PC-9 (cell line): Measurements from ENCODE around the gene ARHGAP32. TPM values are rescaled to one million over a fixed set of nuclear protein-coding genes. Genes with fewer than 3 reads are reported as not detected.
"Not testable (repeated sequence)": the region's sequence is repeated elsewhere in the genome, so short reads cannot be mapped to it uniquely, and the experiment has no call there.

Experiments
- BruUV-seq: library from RNA; stranded (reverse); fragments of 400-500 nt; replicated peaks from 2 replicates; lab custom pipeline; 2021; lab: Mats Ljungman, UMichigan
- CTCF ChIA-PET: fragments of 300-600 bp; sonication (Branson Sonifier 250); formaldehyde crosslinking; loops from one replicate; lab custom pipeline; 2022; ENCODE audit warnings: antibody characterized with exemption; lab: Charles Lee
- POLR2A ChIA-PET: fragments of 300-600 bp; sonication (Branson Sonifier 250); formaldehyde crosslinking; loops from one replicate; lab custom pipeline; 2022; ENCODE audit warnings: antibody characterized with exemption; ENCODE audit not compliant: unreplicated experiment; lab: Charles Lee
- DNase-seq, 2 experiments: peaks; one replicate each; pipeline versions ENCODE4 v3.0.0 to v3.0.0-alpha.2; 2015 to 2022; ENCODE audit warnings: mixed read lengths in 1 of 2
- H2AFZ ChIP-seq: fragments of 200-600 bp; sonication (generic); 2 replicates; pipeline ENCODE4 v1.8.1; 2017; ENCODE audit warnings: antibody characterized with exemption
- H3F3A ChIP-seq: fragments of 200-600 bp; sonication (generic); 2 replicates; pipeline ENCODE4 v1.8.1; 2017; ENCODE audit warnings: antibody characterized with exemption, mild to moderate bottlenecking, low read depth; ENCODE audit not compliant: insufficient read depth
- H3K27ac ChIP-seq: fragments of 200-600 bp; sonication (generic); 2 replicates; pipeline ENCODE4 v1.6.1; 2016; ENCODE audit warnings: mixed run types
- H3K27me3 ChIP-seq: fragments of 200-600 bp; sonication (generic); 2 replicates; pipeline ENCODE4 v1.6.1; 2016; ENCODE audit warnings: low read depth, mixed run types; ENCODE audit not compliant: insufficient read depth
- H3K36me3 ChIP-seq: fragments of 200-600 bp; sonication (generic); 2 replicates; pipeline ENCODE4 v1.6.1; 2016; ENCODE audit warnings: low read depth, mixed run types
- H3K4me1 ChIP-seq: fragments of 200-600 bp; sonication (generic); replicated peaks from 2 replicates; pipeline ENCODE4 v1.6.1; 2016; ENCODE audit warnings: mixed run types; ENCODE audit not compliant: insufficient read depth
- H3K4me2 ChIP-seq: fragments of 200-600 bp; sonication (generic); 2 replicates; pipeline ENCODE4 v1.6.1; 2017; ENCODE audit warnings: mixed run types
- H3K4me3 ChIP-seq: fragments of 200-600 bp; sonication (generic); 2 replicates; pipeline ENCODE4 v1.6.1; 2016; ENCODE audit warnings: mixed run types
- H3K79me2 ChIP-seq: fragments of 200-600 bp; sonication (generic); 2 replicates; pipeline ENCODE4 v1.6.1; 2017; ENCODE audit warnings: low read depth, mixed run types
- H3K9me2 ChIP-seq: fragments of 200-600 bp; sonication (generic); 2 replicates; pipeline ENCODE4 v1.8.1; 2017; ENCODE audit warnings: mild to moderate bottlenecking; ENCODE audit not compliant: insufficient read depth
- H3K9me3 ChIP-seq: fragments of 200-600 bp; sonication (generic); 2 replicates; pipeline ENCODE4 v1.8.1; 2016; ENCODE audit warnings: low read depth; ENCODE audit not compliant: insufficient read depth
- H4K20me1 ChIP-seq: fragments of 200-600 bp; sonication (generic); 2 replicates; pipeline ENCODE4 v1.8.1; 2017; ENCODE audit not compliant: insufficient read depth
- EZH2 ChIP-seq: fragments of 200-600 bp; sonication (generic); IDR thresholded peaks from 2 replicates; pipeline ENCODE4 v1.8.0; 2017; ENCODE audit warnings: antibody characterized with exemption, low read depth
- intact Hi-C: fragments of 100-400 bp; cut with micrococcal nuclease; formaldehyde crosslinking; loops from one replicate; pipeline ENCODE4 v1.10.0; 2022; ENCODE audit not compliant: unreplicated experiment
- total RNA-seq: library from RNA; stranded (reverse); gene quantifications from 2 replicates; pipeline ENCODE4 v1.2.3, GENCODE V29; 2021
- TF ChIP-seq, protein P1 (sequence below): fragments of 200-600 bp; sonication (generic); conservative IDR thresholded peaks from 2 replicates; pipeline ENCODE4 v1.6.1; 2017; ENCODE audit warnings: mixed run types, antibody characterized with exemption, mild to moderate bottlenecking, moderate library complexity

The ARHGAP32 gene
- total RNA-seq, 1 experiment from 2014 or later = 35.1 TPM

DNA sequence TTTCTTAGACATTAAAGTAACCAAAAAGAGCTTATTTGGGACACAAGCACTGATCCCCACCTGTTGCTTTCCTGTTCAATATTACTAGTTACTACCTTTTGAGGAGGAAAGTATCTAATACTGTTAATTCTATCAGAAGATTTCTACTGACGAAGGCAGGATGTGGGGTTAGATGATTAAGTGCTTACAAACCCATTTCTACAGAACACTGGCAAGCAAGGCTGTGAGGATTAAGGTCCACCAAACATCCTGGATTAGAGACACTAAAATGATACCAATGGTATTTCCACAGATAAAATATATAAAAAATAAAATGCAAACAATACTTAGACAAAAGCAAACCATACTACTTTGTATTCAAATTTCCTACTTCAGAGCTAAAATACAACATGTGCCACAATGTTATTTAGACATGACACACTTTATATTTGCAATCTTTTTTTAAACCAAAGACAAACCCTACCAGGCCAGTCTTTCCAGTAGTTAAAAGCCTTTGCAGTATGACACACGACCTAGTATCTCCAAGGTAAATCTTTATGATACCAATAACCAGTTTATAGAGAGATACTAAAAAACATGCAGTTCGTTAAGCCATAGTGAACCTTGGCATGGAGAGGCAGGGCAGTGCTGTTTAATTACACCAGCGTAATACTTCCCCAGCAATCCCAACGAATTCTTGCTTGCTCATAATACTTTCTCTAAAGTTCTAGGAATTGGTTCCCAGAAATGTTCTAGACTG is 178.2 kb downstream of the ARHGAP32 start:
- Histone ChIP-seq H3K79me2 (peaks cover 76% of the 10 kb centered on the region), H3K27me3 (no peaks in the 10 kb centered on the region), H3K36me3 (peaks cover 20% of the 10 kb centered on the region), H4K20me1 (no peaks in the 10 kb centered on the region), H3K4me3 (no peak overlapping the region), H3K4me2 (peak overlapping the region; percentile 48; the same call in 1 of the 2 replicates), H3K9me3 (no peaks in the 10 kb centered on the region), H3F3A (no peaks in the 10 kb centered on the region), H3K4me1 (peaks cover 18% of the 10 kb centered on the region), H3K27ac (0 out of 2 replicates have a peak overlapping the region, but pooled peaks have one; percentile 28), H3K9me2 (no peaks in the 10 kb centered on the region), H2AFZ (no peak overlapping the region)
- no TSS peak for BruUV-seq
- TF ChIP-seq, protein P1, sequence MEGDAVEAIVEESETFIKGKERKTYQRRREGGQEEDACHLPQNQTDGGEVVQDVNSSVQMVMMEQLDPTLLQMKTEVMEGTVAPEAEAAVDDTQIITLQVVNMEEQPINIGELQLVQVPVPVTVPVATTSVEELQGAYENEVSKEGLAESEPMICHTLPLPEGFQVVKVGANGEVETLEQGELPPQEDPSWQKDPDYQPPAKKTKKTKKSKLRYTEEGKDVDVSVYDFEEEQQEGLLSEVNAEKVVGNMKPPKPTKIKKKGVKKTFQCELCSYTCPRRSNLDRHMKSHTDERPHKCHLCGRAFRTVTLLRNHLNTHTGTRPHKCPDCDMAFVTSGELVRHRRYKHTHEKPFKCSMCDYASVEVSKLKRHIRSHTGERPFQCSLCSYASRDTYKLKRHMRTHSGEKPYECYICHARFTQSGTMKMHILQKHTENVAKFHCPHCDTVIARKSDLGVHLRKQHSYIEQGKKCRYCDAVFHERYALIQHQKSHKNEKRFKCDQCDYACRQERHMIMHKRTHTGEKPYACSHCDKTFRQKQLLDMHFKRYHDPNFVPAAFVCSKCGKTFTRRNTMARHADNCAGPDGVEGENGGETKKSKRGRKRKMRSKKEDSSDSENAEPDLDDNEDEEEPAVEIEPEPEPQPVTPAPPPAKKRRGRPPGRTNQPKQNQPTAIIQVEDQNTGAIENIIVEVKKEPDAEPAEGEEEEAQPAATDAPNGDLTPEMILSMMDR = no peak
- TF ChIP-seq EZH2 = no peak
- POLR2A ChIA-PET = no interaction called here
- CTCF ChIA-PET = interaction anchor here (0.6 kb wide), 1 partner anchor 308 kb away, joined by 3 read pairs; no protein-coding TSS in a partner anchor
- DNase-seq = peak in 1 of 2 experiments; percentile 74
- intact Hi-C loops = no loop called here

DNA sequence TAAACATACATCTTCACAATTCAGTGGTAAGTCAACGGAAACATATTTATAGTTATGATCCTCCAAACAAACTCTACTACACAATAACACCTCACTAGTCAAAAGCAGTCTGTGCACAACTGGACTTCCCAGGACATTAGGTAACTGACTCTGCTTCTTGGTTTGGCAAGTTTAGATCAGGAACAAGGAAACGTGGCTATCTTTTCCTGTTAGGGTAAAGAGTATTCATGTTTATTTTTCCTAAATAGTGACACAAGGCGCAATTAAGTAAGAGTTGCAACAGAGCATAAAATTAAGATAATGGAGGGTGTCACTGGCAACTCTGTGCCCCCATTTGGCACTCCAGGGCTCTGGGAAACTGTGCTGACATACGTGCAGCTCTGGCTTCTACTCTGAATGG is 179.2 kb downstream of the ARHGAP32 start:
- BruUV-seq = no TSS peak
- Histone ChIP-seq H3K9me3 (no peaks in the 10 kb centered on the region), H3K4me2 (no peak overlapping the region), H3K79me2 (peaks cover 66% of the 10 kb centered on the region), H3F3A (no peaks in the 10 kb centered on the region), H3K27ac (no peak overlapping the region), H4K20me1 (no peaks in the 10 kb centered on the region), H3K9me2 (no peaks in the 10 kb centered on the region), H3K4me1 (peaks cover 17% of the 10 kb centered on the region), H3K4me3 (no peak overlapping the region), H3K36me3 (peaks cover 15% of the 10 kb centered on the region), H3K27me3 (no peaks in the 10 kb centered on the region), H2AFZ (no peak overlapping the region)
- intact Hi-C loops = no loop called here
- no peak for TF ChIP-seq EZH2
- TF ChIP-seq, protein P1 = no peak
- no peak for DNase-seq
- CTCF ChIA-PET = no interaction called here
- POLR2A ChIA-PET = no interaction called here

DNA sequence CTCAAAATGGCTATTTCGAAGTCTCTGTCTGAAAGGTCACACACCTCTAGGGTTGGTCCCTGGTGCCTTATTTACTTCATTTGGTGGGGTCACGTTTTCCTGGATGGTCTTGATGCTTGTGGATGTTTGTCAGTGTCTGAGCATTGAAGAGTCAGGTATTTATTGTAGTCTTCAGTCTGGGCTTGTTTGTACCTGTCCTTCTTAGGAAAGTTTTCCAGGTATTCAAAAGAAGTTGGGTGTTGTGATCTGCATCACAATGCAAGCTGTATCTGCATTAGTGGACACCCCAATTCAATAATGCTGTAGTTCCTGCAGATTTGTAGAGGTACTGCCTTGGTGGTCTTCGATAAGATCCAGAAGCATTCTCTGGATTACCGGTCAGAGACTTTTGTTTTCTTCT is 186.0 kb downstream of the ARHGAP32 start:
- no peaks in the 10 kb centered on the region for H3K9me2 ChIP-seq
- BruUV-seq = no TSS peak
- peaks cover 14% of the 10 kb centered on the region; the same call in 1 of the 2 replicates for H3K9me3 ChIP-seq
- TF ChIP-seq, protein P1 = no peak
- no peaks in the 10 kb centered on the region; the same call in 1 of the 2 replicates for H3K36me3 ChIP-seq
- H2AFZ ChIP-seq = no peak overlapping the region
- ChIA-PET POLR2A (no interaction called here), CTCF (no interaction called here)
- H3K4me1 ChIP-seq = no peaks in the 10 kb centered on the region
- H3F3A ChIP-seq = no peaks in the 10 kb centered on the region; the same call in 1 of the 2 replicates
- peaks cover 6% of the 10 kb centered on the region for H3K79me2 ChIP-seq
- intact Hi-C loops = no loop called here
- H3K27me3 ChIP-seq = no peaks in the 10 kb centered on the region
- H3K27ac ChIP-seq = no peak overlapping the region
- H4K20me1 ChIP-seq = no peaks in the 10 kb centered on the region
- DNase-seq = no peak
- H3K4me3 ChIP-seq = no peak overlapping the region
- no peak overlapping the region for H3K4me2 ChIP-seq

DNA sequence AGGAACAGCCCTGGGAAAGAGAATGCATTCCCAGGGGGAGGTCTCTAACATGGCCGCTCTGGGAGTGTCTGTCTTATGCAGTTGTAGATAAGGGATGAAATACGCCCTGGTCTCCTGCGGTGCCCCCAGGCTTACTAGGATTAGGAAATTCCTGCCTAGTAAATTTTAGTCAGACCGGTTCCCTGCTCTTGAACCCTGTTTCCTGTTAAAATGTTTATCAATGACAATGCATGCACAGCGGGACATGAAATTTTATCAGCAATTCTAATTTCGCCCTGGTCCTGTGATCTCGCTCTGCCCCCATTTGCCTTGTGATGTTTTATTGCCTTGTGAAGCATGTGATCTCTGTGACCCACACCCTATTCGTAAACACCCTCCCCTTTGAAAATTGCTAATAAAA is 193.0 kb downstream of the ARHGAP32 start:
- H3K4me2 ChIP-seq, intact Hi-C loops, H3K79me2 ChIP-seq, DNase-seq, H3F3A ChIP-seq, H4K20me1 ChIP-seq, H3K27ac ChIP-seq, CTCF ChIA-PET, H3K4me1 ChIP-seq, H3K4me3 ChIP-seq, H3K9me2 ChIP-seq, H3K27me3 ChIP-seq, POLR2A ChIA-PET, H2AFZ ChIP-seq, BruUV-seq: not testable (repeated sequence)
- Histone ChIP-seq H3K36me3 (peaks cover 27% of the 10 kb centered on the region; the same call in 1 of the 2 replicates), H3K9me3 (peaks cover 14% of the 10 kb centered on the region; the same call in 1 of the 2 replicates)
